ENCODE results near the gene NFAT5.

- TF ChIP-seq EP300 (IDR thresholded peaks at IDR 0.05) (no peak), POLR2A (IDR thresholded peaks at IDR 0.05) (no peak), CTCF (IDR thresholded peaks at IDR 0.05) (no peak), POLR2AphosphoS5 (IDR thresholded peaks at IDR 0.05) (no peak)
Measured at GRCh38 chr16:69720822-69721430, 155.2 kb downstream of the NFAT5 start.

All from suprapubic skin (tissue), 4 donors.